Measurements from ENCODE around the gene RRP15. TPM values are rescaled to one million over a fixed set of nuclear protein-coding genes. Genes with fewer than 3 reads are reported as not detected.

The RRP15 gene
- total RNA-seq, 1 donor from 2014 or later = 3.7 TPM

DNA sequence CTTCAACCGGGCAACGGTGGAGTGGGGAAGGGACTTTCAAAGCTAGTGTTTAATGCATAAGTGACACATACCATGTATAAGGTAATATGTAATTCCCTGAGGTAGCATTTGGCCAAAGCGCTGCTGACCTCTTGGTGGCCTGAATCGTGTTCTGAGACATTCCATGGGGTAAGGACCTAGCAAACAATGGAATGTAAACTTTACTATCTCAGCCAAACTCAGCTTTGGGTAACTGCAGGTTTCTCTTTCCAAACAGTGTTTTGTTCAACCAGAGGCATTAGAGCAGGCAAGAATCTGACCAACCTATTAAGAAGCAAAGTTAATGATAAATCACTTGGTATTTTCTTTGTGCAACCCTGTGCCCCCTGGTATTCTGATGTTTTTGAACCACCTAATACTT lies 82.0 kb downstream of the RRP15 start:
- Histone ChIP-seq H3K36me3 (no peaks in the 10 kb centered on the region), H3K9me3 (no peaks in the 10 kb centered on the region), H3K27ac (no peak overlapping the region), H3K27me3 (no peaks in the 10 kb centered on the region), H3K4me3 (no peak overlapping the region), H3K4me1 (peaks cover 29% of the 10 kb centered on the region)
- TF ChIP-seq POLR2A (IDR thresholded peaks at IDR 0.05) (no peak), POLR2AphosphoS5 (IDR thresholded peaks at IDR 0.05; ENCODE audit: insufficient read depth in 1 of 2, low read depth in 1 of 2) (no peak)
- TF ChIP-seq, protein P1, sequence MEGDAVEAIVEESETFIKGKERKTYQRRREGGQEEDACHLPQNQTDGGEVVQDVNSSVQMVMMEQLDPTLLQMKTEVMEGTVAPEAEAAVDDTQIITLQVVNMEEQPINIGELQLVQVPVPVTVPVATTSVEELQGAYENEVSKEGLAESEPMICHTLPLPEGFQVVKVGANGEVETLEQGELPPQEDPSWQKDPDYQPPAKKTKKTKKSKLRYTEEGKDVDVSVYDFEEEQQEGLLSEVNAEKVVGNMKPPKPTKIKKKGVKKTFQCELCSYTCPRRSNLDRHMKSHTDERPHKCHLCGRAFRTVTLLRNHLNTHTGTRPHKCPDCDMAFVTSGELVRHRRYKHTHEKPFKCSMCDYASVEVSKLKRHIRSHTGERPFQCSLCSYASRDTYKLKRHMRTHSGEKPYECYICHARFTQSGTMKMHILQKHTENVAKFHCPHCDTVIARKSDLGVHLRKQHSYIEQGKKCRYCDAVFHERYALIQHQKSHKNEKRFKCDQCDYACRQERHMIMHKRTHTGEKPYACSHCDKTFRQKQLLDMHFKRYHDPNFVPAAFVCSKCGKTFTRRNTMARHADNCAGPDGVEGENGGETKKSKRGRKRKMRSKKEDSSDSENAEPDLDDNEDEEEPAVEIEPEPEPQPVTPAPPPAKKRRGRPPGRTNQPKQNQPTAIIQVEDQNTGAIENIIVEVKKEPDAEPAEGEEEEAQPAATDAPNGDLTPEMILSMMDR (IDR thresholded peaks at IDR 0.05) = no peak
- no peak for DNase-seq (ENCODE audit: extremely low spot score in 2 of 2)
- intact Hi-C loops (cut with DNase I) = no loop called here

DNA sequence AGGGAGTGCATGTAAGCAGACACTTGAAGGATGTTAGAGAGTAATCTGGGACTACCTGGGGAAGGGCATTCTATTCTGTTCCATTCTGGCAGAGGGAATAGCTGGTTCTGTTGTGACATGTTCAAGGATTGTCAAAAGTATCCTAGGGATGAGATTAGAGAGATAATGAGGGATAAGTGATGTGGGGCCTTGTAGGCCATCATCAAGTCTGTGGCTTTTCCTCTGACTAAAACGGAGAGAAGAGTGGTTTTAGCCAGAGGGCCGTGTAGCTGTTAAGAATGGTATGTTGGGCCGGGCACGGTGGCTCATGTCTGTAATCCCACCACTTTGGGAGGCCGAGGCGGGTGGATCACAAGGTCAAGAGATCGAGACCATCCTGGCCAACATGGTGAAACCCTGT lies 83.6 kb downstream of the RRP15 start:
- H3K4me1 ChIP-seq = peaks cover 40% of the 10 kb centered on the region
- H3K27ac ChIP-seq = no peak overlapping the region

DNA sequence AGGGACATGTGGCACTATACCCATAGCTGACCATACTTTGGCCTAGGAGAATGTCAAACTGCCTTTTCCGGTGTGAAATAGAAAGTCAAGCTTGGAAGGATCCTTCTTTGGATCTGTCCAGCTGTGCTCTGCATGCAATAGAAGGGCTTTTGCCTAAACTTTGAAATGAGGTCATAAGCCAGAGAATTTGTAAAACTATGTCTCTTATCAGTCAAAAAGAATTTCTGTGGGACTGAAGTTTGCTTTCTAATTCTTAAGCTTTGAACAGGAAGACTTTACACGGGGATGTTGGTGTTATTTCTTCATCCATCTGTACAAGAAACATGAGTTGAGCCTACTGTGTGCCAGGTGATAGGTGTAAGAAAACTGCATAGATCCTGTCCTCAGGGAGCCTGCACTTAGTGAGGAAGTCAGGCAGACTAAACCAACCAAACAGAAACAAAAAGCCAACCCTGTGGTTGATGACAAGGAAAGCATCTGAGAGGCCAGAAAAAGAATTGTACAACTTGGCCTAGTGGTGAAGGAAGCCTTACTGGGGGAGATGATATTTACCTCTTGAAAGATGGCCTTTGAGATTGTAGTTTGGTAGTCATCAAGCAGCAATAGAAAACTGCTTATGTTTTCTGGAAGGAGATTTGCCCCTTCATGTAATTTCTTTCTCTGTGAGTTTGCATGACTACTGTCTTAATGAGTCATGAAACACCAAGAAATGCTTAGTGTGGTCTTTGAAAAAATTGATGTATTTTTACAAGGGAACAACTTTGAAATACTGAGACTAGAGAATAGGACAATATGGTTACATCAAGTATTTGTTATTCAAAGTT lies 84.8 kb downstream of the RRP15 start:
- Histone ChIP-seq H3K9me3 (no peaks in the 10 kb centered on the region), H3K4me3 (no peak overlapping the region), H3K4me1 (peaks cover 43% of the 10 kb centered on the region), H3K36me3 (no peaks in the 10 kb centered on the region), H3K27ac (peak overlapping the region; percentile 5), H3K27me3 (no peaks in the 10 kb centered on the region)
- peak in 1 of 2 donors; percentile 72 for DNase-seq (ENCODE audit: extremely low spot score in 2 of 2)
- intact Hi-C loops (cut with DNase I) = no loop called here
- TF ChIP-seq POLR2A (IDR thresholded peaks at IDR 0.05) (no peak), POLR2AphosphoS5 (IDR thresholded peaks at IDR 0.05; ENCODE audit: insufficient read depth in 1 of 2, low read depth in 1 of 2) (no peak)
- TF ChIP-seq, protein P1 (IDR thresholded peaks at IDR 0.05) = no peak

More for the DNA sequence above, 83.6 kb downstream of the RRP15 start:
- Histone ChIP-seq H3K36me3 (no peaks in the 10 kb centered on the region), H3K4me3 (no peak overlapping the region), H3K27me3 (no peaks in the 10 kb centered on the region), H3K9me3 (no peaks in the 10 kb centered on the region)
- TF ChIP-seq, protein P1 (IDR thresholded peaks at IDR 0.05) = no peak
- TF ChIP-seq POLR2A (IDR thresholded peaks at IDR 0.05) = no peak
- TF ChIP-seq POLR2AphosphoS5 (IDR thresholded peaks at IDR 0.05; ENCODE audit: insufficient read depth in 1 of 2, low read depth in 1 of 2) = no peak
- no peak for DNase-seq (ENCODE audit: extremely low spot score in 2 of 2)
- intact Hi-C loops (cut with DNase I) = no loop called here

DNA sequence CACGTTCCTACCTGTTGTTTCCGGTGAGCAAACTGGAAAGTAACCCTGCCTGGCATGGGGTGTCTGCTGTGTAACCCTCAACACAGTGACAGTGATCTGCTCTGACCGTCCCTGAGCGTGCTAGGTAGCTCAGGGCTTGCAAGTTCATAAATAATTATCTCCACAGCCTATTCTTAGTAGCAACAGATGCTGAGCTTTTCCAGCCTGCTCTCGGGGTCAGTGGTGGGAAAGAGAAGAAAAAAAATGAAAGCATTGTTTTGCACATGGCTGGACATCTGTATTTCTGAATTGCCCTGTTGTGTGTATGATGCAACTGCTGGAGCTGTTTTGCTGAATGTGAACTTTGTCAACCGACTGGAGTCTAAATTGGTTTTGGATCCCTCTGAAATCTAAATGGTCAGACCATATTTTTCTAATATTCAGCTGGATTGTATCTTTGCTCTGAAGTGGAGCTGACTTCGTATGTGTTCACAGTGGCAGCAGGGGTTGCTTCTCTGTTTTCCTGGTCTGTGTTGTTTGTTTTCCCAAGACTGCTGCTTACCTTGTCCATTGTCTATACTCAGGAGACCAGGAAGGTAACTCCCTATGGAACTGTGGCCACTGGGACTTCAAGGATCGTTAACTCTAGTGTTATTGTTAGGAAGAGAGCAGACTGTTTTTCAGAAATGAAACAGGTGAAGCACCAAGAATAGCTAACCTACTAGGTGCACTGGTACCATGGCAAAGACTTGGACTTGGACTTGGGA lies 87.0 kb downstream of the RRP15 start:
- H3K36me3 ChIP-seq = no peaks in the 10 kb centered on the region
- peak overlapping the region; percentile 14 for H3K27ac ChIP-seq
- DNase-seq (ENCODE audit: extremely low spot score in 2 of 2) = peak in 1 of 2 donors; percentile 82
- H3K27me3 ChIP-seq = no peaks in the 10 kb centered on the region
- TF ChIP-seq, protein P1 (IDR thresholded peaks at IDR 0.05) = no peak
- TF ChIP-seq POLR2AphosphoS5 (IDR thresholded peaks at IDR 0.05; ENCODE audit: insufficient read depth in 1 of 2, low read depth in 1 of 2) (peak in 1 of 2 donors; percentile 23), POLR2A (IDR thresholded peaks at IDR 0.05) (no peak)
- intact Hi-C loops (cut with DNase I) = no loop called here
- peaks cover 39% of the 10 kb centered on the region for H3K4me1 ChIP-seq
- no peaks in the 10 kb centered on the region for H3K9me3 ChIP-seq
- H3K4me3 ChIP-seq = no peak overlapping the region

All from vagina (tissue), 2 donors.